Stimulated activated CD4-positive, alpha-beta T cell treated with anti-CD3 and anti-CD28 coated beads, TNF-alpha, amount 100 ng/mL, for 4 hours (primary cell): ENCODE measurements around the gene PTPRT.
"Not testable (repeated sequence)": the region's sequence is repeated elsewhere in the genome, so short reads cannot be mapped to it uniquely, and the experiment has no call there.

Source experiments
- DNase-seq, 3 experiments: peaks; one replicate each; pipeline ENCODE4 v3.0.0-alpha.2; 2020; ENCODE audit warnings: low read depth in 3 of 3

Gene PTPRT

GRCh38 chr20:42308171-42308570 is 881.5 kb downstream of the PTPRT start:
- DNase-seq: no peak

- no peak for DNase-seq
Observed at GRCh38 chr20:42295592-42295991, 894.1 kb downstream of the PTPRT start.

- no peak for DNase-seq
Observed at GRCh38 chr20:42294976-42295375, 894.7 kb downstream of the PTPRT start.

GRCh38 chr20:42281801-42282200 is 907.9 kb downstream of the PTPRT start:
- DNase-seq: no peak

- DNase-seq: no peak
Observed at GRCh38 chr20:42276718-42277602, 912.7 kb downstream of the PTPRT start.

- no peak for DNase-seq
Observed at GRCh38 chr20:42274986-42275385, 914.7 kb downstream of the PTPRT start.

GRCh38 chr20:42272516-42272915 is 917.2 kb downstream of the PTPRT start:
- DNase-seq: no peak

- no peak for DNase-seq
Observed at GRCh38 chr20:42270539-42270938, 919.2 kb downstream of the PTPRT start.

- no peak for DNase-seq
Observed at GRCh38 chr20:42267793-42268384, 921.8 kb downstream of the PTPRT start.

- DNase-seq: no peak
Observed at GRCh38 chr20:42261766-42262270, 927.9 kb downstream of the PTPRT start.

- no peak for DNase-seq
Observed at GRCh38 chr20:42260184-42260583, 929.5 kb downstream of the PTPRT start.

GRCh38 chr20:42259389-42259788 is 930.3 kb downstream of the PTPRT start:
- no peak for DNase-seq

- no peak for DNase-seq
Observed at GRCh38 chr20:42258564-42259302, 931.0 kb downstream of the PTPRT start.

GRCh38 chr20:42255821-42256220 is 933.9 kb downstream of the PTPRT start:
- no peak for DNase-seq

GRCh38 chr20:42254673-42255072 is 935.0 kb downstream of the PTPRT start:
- DNase-seq: no peak

- DNase-seq: no peak
Observed at GRCh38 chr20:42252116-42252515, 937.6 kb downstream of the PTPRT start.

- no peak for DNase-seq
Observed at GRCh38 chr20:42218621-42219374, 970.9 kb downstream of the PTPRT start.

- DNase-seq: no peak
Observed at GRCh38 chr20:42214074-42214473, 975.6 kb downstream of the PTPRT start.

- no peak for DNase-seq
Observed at GRCh38 chr20:42212391-42212790, 977.3 kb downstream of the PTPRT start.

- not testable (repeated sequence) for DNase-seq
Observed at GRCh38 chr20:42206557-42206956, 983.1 kb downstream of the PTPRT start.

- no peak for DNase-seq
Observed at GRCh38 chr20:42204109-42204660, 985.5 kb downstream of the PTPRT start.
